ENCODE measurements around the gene SSU72. TPM values are rescaled to one million over a fixed set of nuclear protein-coding genes. Genes with fewer than 3 reads are reported as not detected.
A peak's percentile ranks its signal among the peaks of the same experiment; 100 is the strongest.

The SSU72 gene
- total RNA-seq, 1 donor from 2014 or later, result 136 TPM

- DNase-seq (ENCODE audit: low read depth), result no peak
- TF ChIP-seq CTCF (conservative IDR thresholded peaks at IDR 0.05; ENCODE audit: low read depth, low read length), result peak; percentile 35
- no peak overlapping the region for H3K4me3 ChIP-seq (ENCODE audit: low read depth, low read length)
Measured at GRCh38 chr1:1550591-1551432, 23.9 kb downstream of the SSU72 start.

DNA sequence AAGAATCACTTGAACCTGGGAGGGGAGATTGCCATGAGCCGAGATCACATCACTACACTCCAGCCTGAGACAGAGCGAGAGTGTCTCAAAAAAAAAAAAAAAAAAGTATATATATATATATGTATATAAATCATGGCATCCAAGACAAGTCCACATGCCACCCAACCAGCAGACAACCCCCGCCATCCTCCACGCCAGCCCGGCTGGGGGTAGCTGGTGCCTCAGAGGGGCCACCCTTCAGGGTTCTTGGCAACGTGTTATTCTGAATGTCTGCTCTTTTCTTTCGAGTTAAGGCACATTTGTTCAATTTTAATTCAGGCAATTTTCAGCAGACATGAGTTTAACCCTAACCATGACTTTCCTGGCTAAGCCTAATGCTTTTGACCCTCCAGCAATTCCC, 24.6 kb downstream of the SSU72 start:
- H3K4me3 ChIP-seq (ENCODE audit: low read depth, low read length), result no peak overlapping the region
- no peak for TF ChIP-seq CTCF (conservative IDR thresholded peaks at IDR 0.05; ENCODE audit: low read depth, low read length)
- DNase-seq (ENCODE audit: low read depth), result no peak

DNA sequence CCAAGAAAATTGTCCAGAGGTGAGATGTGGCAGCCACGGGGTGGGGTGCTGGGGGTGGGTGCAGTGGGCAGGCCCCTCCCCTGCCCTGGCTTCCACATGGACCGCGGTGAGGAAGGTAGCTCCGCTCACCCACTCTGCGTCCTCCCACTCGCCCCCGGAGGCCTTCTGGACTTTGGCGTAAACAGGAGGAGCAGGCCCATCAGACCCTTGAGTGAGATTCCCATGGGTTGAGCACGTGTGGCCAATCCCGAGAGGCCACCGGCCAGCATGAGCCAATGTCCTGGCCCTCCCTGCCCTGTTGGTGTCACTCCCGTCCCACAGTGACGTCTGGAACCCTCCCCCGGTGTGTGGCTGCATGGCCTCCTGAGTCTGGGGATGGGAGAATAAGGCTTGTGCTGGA, 26.1 kb downstream of the SSU72 start:
- no peak overlapping the region for H3K4me3 ChIP-seq (ENCODE audit: low read depth, low read length)
- TF ChIP-seq CTCF (conservative IDR thresholded peaks at IDR 0.05; ENCODE audit: low read depth, low read length), result no peak
- no peak for DNase-seq (ENCODE audit: low read depth)

GRCh38 chr1:1547476-1547875, 27.2 kb downstream of the SSU72 start:
- TF ChIP-seq CTCF (conservative IDR thresholded peaks at IDR 0.05; ENCODE audit: low read depth, low read length), result no peak

GRCh38 chr1:1547011-1547410, 27.7 kb downstream of the SSU72 start:
- no peak overlapping the region for H3K4me3 ChIP-seq (ENCODE audit: low read depth, low read length)
- TF ChIP-seq CTCF (conservative IDR thresholded peaks at IDR 0.05; ENCODE audit: low read depth, low read length), result no peak
- no peak for DNase-seq (ENCODE audit: low read depth)

More at GRCh38 chr1:1547476-1547875, 27.2 kb downstream of the SSU72 start:
- no peak for DNase-seq (ENCODE audit: low read depth)
- H3K4me3 ChIP-seq (ENCODE audit: low read depth, low read length), result no peak overlapping the region

GRCh38 chr1:1545946-1546737, 28.5 kb downstream of the SSU72 start:
- DNase-seq (ENCODE audit: low read depth), result no peak
- TF ChIP-seq CTCF (conservative IDR thresholded peaks at IDR 0.05; ENCODE audit: low read depth, low read length), result no peak
- no peak overlapping the region for H3K4me3 ChIP-seq (ENCODE audit: low read depth, low read length)

Data from epithelial cell of proximal tubule (primary cell).